ENCODE measurements around the gene SYNE2. TPM values are rescaled to one million over a fixed set of nuclear protein-coding genes. Genes with fewer than 3 reads are reported as not detected.

SYNE2 gene
- total and polyA plus RNA-seq, 2 of the 8 experiments (the other 6 are each of a cell fraction or from before 2014, with no cell fraction given) = 32.6 to 46.1 TPM

- peaks cover 0 to 8% (median 3%) of the 10 kb centered on the region in 4 experiments; a peak in 4 of 7 replicates for H3K4me1 ChIP-seq (replicated peaks in 1 of 4; ENCODE audit: control insufficient read depth in 3 of 4, insufficient read depth in 4 of 4, low read length in 3 of 4)
- H3K27ac ChIP-seq (ENCODE audit: low read depth, low read length) = no peak overlapping the region
- no peak overlapping the region for H2AK5ac ChIP-seq (ENCODE audit: low read depth, low read length)
- no peaks in the 10 kb centered on the region for H3K79me1 ChIP-seq (ENCODE audit: low read depth, low read length)
- TF ChIP-seq CHD1 (IDR thresholded peaks at IDR 0.05; ENCODE audit: low read depth, low read length) (no peak), SIRT6 (IDR thresholded peaks at IDR 0.05; ENCODE audit: low read length) (no peak), USF2 (IDR thresholded peaks at IDR 0.05; ENCODE audit: low read length) (no peak), EGR1 (IDR thresholded peaks at IDR 0.05; ENCODE audit: borderline replicate concordance, low read depth, low read length) (no peak), SIN3A (conservative IDR thresholded peaks at IDR 0.05 in 1 of 2, IDR thresholded peaks at IDR 0.05 in 1 of 2; ENCODE audit: low read depth in 1 of 2, low read length in 2 of 2) (no peak), POLR2AphosphoS5 (IDR thresholded peaks at IDR 0.05; ENCODE audit: low read depth, low read length) (no peak), SP4 (IDR thresholded peaks at IDR 0.05; ENCODE audit: low read length) (no peak), NANOG (IDR thresholded peaks at IDR 0.05; ENCODE audit: insufficient read depth, low read depth, low read length, poor library complexity, severe bottlenecking) (no peak), SRF (IDR thresholded peaks at IDR 0.05; ENCODE audit: low read depth, low read length) (no peak)
- no peak overlapping the region for H4K8ac ChIP-seq (ENCODE audit: extremely low read depth, insufficient read depth, low read length)
- no peak overlapping the region for H3K4me2 ChIP-seq (ENCODE audit: insufficient read depth in 1 of 2, low read depth in 2 of 2, low read length in 2 of 2)
- CTCF ChIA-PET (ENCODE audit: partially characterized antibody) = interaction anchor here (1.6 kb wide), 1 partner anchor 78 kb away, joined by 3 read pairs; no protein-coding TSS in a partner anchor
- H2AFZ ChIP-seq (ENCODE audit: low read length) = no peak overlapping the region
- H3K36me3 ChIP-seq (ENCODE audit: control insufficient read depth in 2 of 4, insufficient read depth in 4 of 4, low read length in 3 of 4) = peaks cover 0 to 10% (median under 1%) of the 10 kb centered on the region in 4 experiments; a peak in 2 of 8 replicates
- no peak overlapping the region for H3K56ac ChIP-seq (replicated peaks; ENCODE audit: insufficient read length, low read depth, low read length)
- H2BK15ac ChIP-seq (ENCODE audit: low read length) = no peak overlapping the region
- H2BK5ac ChIP-seq (ENCODE audit: low read depth, low read length) = no peak overlapping the region
- no peak overlapping the region for H3K14ac ChIP-seq (ENCODE audit: insufficient read length)
- no peaks in the 10 kb centered on the region for H3K23me2 ChIP-seq (ENCODE audit: low read depth, low read length)
- no peak overlapping the region for H2BK120ac ChIP-seq (replicated peaks; ENCODE audit: low read depth, low read length)
- no peak for DNase-seq (ENCODE audit: low read depth in 1 of 2, low spot score in 2 of 2)
- no peak overlapping the region for H4K91ac ChIP-seq (replicated peaks; ENCODE audit: insufficient read length, low read length)
- POLR2A ChIA-PET (ENCODE audit: partially characterized antibody) = interaction anchor here (0.5 kb wide), 1 partner anchor 94 kb away, joined by 3 read pairs; no protein-coding TSS in a partner anchor
- H3K9me3 ChIP-seq (ENCODE audit: insufficient read depth in 2 of 2, low read depth in 1 of 2, low read length in 1 of 2) = no peaks in the 10 kb centered on the region
- 91% methylated on average over 5 of the region's 5 CpGs; no CpG with 5 or more reads in 1 of the 2 experiments for WGBS, 2 experiments (ENCODE audit: extremely low coverage in 1 of 2, insufficient coverage in 1 of 2, insufficient read length in 1 of 2, insufficient replicate concordance in 2 of 2, low coverage in 1 of 2, low lambda C conversion rate in 2 of 2, missing lambda C conversion rate in 1 of 2)
- H3K27me3 ChIP-seq (replicated peaks in 1 of 4; ENCODE audit: control insufficient read depth in 3 of 4, extremely low read depth in 1 of 4, insufficient read depth in 3 of 4, low read length in 3 of 4) = no peaks in the 10 kb centered on the region
- no peak overlapping the region for H3K4me3 ChIP-seq (ENCODE audit: extremely low read depth in 1 of 4, insufficient read depth in 2 of 4, low read depth in 3 of 4, low read length in 4 of 4)
- H3K79me2 ChIP-seq (ENCODE audit: control insufficient read depth in 1 of 2, insufficient read depth in 2 of 2, low read length in 2 of 2) = no peaks in the 10 kb centered on the region
- H4K5ac ChIP-seq (ENCODE audit: insufficient read length, low read depth, low read length) = no peak overlapping the region
- no peak overlapping the region for H3K18ac ChIP-seq (ENCODE audit: extremely low read depth, low read length)
- H3K9ac ChIP-seq (replicated peaks in 1 of 4; ENCODE audit: extremely low read depth in 1 of 4, low read depth in 3 of 4, low read length in 3 of 4) = no peak overlapping the region
- H4K20me1 ChIP-seq (replicated peaks in 1 of 2; ENCODE audit: control insufficient read depth in 1 of 2, insufficient read depth in 2 of 2, low read length in 2 of 2) = no peaks in the 10 kb centered on the region
- H2BK12ac ChIP-seq (ENCODE audit: low read depth, low read length) = no peak overlapping the region
- no peak overlapping the region for H3K23ac ChIP-seq (ENCODE audit: insufficient read length)
- H2BK20ac ChIP-seq (ENCODE audit: low read length) = no peak overlapping the region
- no peak for FAIRE-seq
- H3K4ac ChIP-seq (replicated peaks; ENCODE audit: insufficient read length, low read depth, low read length) = no peak overlapping the region
Measured at GRCh38 chr14:63966407-63966806, 113.6 kb downstream of the SYNE2 start.

All from H1 (cell line).